H1 (cell line): Measurements from ENCODE around the gene UQCC5.

Experiments used
- CBX5 ChIP-seq: fragments of 300-800, 300-1000 bp; sonication (generic); IDR thresholded peaks from 2 replicates; pipeline ENCODE4 v1.7.1; 2016; ENCODE audit warnings: antibody characterized with exemption, low read length, low read depth
- EZH2 ChIP-seq: fragments of 200-600 bp; sonication (generic); IDR thresholded peaks from 2 replicates; pipeline ENCODE4 v1.7.1; 2012; ENCODE audit warnings: low read depth, mild to moderate bottlenecking, moderate library complexity, low read length, inconsistent platforms; ENCODE audit not compliant: severe bottlenecking
- JUN ChIP-seq: IDR thresholded peaks from 2 replicates; pipeline ENCODE4 v1.6.1; 2011; ENCODE audit warnings: low read depth, mild to moderate bottlenecking, improper control_type of control experiment, low read length
- PHF8 ChIP-seq: fragments of 200-600 bp; sonication (generic); conservative IDR thresholded peaks from 2 replicates; pipeline ENCODE4 v1.7.1; 2012; ENCODE audit warnings: low read depth, mild to moderate bottlenecking, inconsistent platforms, low read length, moderate library complexity
- POLR2AphosphoS5 ChIP-seq: IDR thresholded peaks from 2 replicates; pipeline ENCODE4 v1.6.1; 2011; ENCODE audit warnings: low read depth, low read length
- SIN3A ChIP-seq, 2 experiments: IDR thresholded peaks in 1 of 2; conservative IDR thresholded peaks in 1 of 2; 2 replicates each; pipeline ENCODE4 v1.6.1; 2011 to 2012; ENCODE audit warnings: low read length in 2 of 2, improper control_type of control experiment in 1 of 2, low read depth in 1 of 2, mild to moderate bottlenecking in 1 of 2
- YY1 ChIP-seq: IDR thresholded peaks from 2 replicates; pipeline ENCODE4 v1.6.1; 2011; ENCODE audit warnings: low read depth, mild to moderate bottlenecking, low read length
- TF ChIP-seq, protein P1 (sequence below), 3 experiments: IDR thresholded peaks; 1 replicate in 2 of 3; 2 replicates in 1 of 3; pipeline versions ENCODE4 v1.5.1 to v1.6.1; 2011; ENCODE audit warnings: low read length in 3 of 3, mild to moderate bottlenecking in 3 of 3, inconsistent platforms in 2 of 3, low read depth in 1 of 3, moderate library complexity in 1 of 3; ENCODE audit not compliant: insufficient read depth in 1 of 3; ENCODE audit errors: control extremely low read depth in 1 of 3

DNA sequence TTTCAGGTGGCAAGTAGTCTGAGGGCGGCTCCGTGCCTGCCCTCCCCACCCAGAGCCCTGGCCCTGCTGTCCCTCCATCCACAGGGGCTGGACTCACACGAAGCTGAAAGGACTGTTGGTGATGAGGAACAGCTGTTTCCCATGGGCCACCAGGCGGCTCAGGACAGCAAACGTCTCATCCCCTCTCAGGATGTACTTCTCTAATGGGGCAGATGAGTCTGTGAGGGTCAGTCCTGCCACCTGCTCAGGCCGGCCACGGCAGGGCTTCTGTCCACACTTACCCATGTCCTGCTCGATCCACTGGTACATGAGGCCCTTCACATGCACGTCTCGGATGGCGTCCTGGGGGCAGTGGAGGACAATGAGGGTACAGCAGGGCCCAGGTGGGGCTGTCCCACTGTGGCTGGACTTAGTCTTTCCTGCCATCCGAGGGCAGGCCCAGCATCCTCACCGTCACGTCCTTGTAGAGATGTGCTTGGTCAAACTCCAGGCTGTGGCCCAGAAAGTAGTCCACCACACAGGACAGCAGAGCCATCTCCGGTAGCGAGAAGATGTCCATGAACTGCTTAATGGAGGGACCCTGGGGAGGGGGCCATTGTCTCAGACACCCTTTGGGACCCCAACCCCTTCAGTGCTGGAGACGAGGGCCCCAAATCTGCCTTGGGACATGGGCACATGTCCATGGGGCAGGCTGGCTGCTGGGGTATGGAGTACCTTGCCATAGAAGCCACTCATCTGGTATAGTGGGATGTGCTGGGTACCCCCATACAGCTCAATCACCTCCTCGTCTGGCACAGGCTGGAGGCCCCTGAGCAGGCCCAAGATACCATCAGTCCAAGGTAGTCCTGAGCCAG lies 8.4 kb upstream of the UQCC5 start:
- no peak for TF ChIP-seq YY1
- TF ChIP-seq POLR2AphosphoS5, result no peak
- TF ChIP-seq JUN, result no peak
- TF ChIP-seq, protein P1, sequence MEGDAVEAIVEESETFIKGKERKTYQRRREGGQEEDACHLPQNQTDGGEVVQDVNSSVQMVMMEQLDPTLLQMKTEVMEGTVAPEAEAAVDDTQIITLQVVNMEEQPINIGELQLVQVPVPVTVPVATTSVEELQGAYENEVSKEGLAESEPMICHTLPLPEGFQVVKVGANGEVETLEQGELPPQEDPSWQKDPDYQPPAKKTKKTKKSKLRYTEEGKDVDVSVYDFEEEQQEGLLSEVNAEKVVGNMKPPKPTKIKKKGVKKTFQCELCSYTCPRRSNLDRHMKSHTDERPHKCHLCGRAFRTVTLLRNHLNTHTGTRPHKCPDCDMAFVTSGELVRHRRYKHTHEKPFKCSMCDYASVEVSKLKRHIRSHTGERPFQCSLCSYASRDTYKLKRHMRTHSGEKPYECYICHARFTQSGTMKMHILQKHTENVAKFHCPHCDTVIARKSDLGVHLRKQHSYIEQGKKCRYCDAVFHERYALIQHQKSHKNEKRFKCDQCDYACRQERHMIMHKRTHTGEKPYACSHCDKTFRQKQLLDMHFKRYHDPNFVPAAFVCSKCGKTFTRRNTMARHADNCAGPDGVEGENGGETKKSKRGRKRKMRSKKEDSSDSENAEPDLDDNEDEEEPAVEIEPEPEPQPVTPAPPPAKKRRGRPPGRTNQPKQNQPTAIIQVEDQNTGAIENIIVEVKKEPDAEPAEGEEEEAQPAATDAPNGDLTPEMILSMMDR (IDR thresholded peaks at IDR 0.05; ENCODE audit: control extremely low read depth in 1 of 3, insufficient read depth in 1 of 3, low read depth in 1 of 3, low read length in 3 of 3), result no peak
- TF ChIP-seq CBX5, result no peak
- TF ChIP-seq SIN3A (conservative IDR thresholded peaks at IDR 0.05 in 1 of 2, IDR thresholded peaks at IDR 0.05 in 1 of 2; ENCODE audit: low read depth in 1 of 2, low read length in 2 of 2), result no peak
- no peak for TF ChIP-seq EZH2
- TF ChIP-seq PHF8, result no peak
